BJ (cell line): ENCODE results near the gene ADAMTS3. TPM values are rescaled to one million over a fixed set of nuclear protein-coding genes. Genes with fewer than 3 reads are reported as not detected.

Experiments used
- CTCF ChIA-PET: fragments of 350-600 bp; formaldehyde crosslinking; extraction: SDS; loops from one replicate; lab custom pipeline; 2021; ENCODE audit warnings: antibody characterized with exemption, inconsistent platforms; lab: Yijun Ruan, JAX
- POLR2A ChIA-PET: fragments of 300-600 bp; sonication (Branson Sonifier 250); formaldehyde crosslinking; extraction: SDS; loops from one replicate; lab custom pipeline; 2021; ENCODE audit warnings: antibody characterized with exemption; lab: Charles Lee
- DNase-seq: peaks from one replicate; pipeline ENCODE4 v3.0.0-alpha.2; 2011; ENCODE audit warnings: low read depth
- H3K27me3 ChIP-seq: 2 replicates; pipeline ENCODE4 v1.6.0; 2011; ENCODE audit warnings: low read length; ENCODE audit not compliant: control insufficient read depth, insufficient read depth
- H3K36me3 ChIP-seq: 2 replicates; pipeline ENCODE4 v1.5.1; 2011; ENCODE audit warnings: low read length; ENCODE audit not compliant: control insufficient read depth, insufficient read depth
- H3K4me3 ChIP-seq: 2 replicates; pipeline ENCODE4 v1.5.1; 2011; ENCODE audit warnings: low read depth, mild to moderate bottlenecking, control low read depth, low read length
- polyA plus RNA-seq: library from polyadenylated mRNA; depleted of rRNA; stranded (reverse); fragments of >200 nt; gene quantifications from 2 replicates; pipeline ENCODE4 v1.2.3, GENCODE V29; 2011
- TF ChIP-seq, protein P1 (sequence below): IDR thresholded peaks from 2 replicates; pipeline ENCODE4 v1.5.1; 2011; ENCODE audit warnings: low read depth, mild to moderate bottlenecking, control low read depth, inconsistent platforms, low read length, moderate library complexity; ENCODE audit not compliant: insufficient read depth

Gene ADAMTS3
- polyA plus RNA-seq, 1 experiment: 0.70 TPM

GRCh38 chr4:72305080-72305479 lies 263.9 kb downstream of the ADAMTS3 start:
- H3K27me3 ChIP-seq: no peaks in the 10 kb centered on the region
- ChIA-PET POLR2A (no interaction called here), CTCF (interaction anchor here (0.5 to 1.3 kb wide), 3 partner anchors 9 to 114 kb away, joined by 3 to 8 read pairs (median 3); no protein-coding TSS in a partner anchor)
- TF ChIP-seq, protein P1, sequence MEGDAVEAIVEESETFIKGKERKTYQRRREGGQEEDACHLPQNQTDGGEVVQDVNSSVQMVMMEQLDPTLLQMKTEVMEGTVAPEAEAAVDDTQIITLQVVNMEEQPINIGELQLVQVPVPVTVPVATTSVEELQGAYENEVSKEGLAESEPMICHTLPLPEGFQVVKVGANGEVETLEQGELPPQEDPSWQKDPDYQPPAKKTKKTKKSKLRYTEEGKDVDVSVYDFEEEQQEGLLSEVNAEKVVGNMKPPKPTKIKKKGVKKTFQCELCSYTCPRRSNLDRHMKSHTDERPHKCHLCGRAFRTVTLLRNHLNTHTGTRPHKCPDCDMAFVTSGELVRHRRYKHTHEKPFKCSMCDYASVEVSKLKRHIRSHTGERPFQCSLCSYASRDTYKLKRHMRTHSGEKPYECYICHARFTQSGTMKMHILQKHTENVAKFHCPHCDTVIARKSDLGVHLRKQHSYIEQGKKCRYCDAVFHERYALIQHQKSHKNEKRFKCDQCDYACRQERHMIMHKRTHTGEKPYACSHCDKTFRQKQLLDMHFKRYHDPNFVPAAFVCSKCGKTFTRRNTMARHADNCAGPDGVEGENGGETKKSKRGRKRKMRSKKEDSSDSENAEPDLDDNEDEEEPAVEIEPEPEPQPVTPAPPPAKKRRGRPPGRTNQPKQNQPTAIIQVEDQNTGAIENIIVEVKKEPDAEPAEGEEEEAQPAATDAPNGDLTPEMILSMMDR: no peak
- no peaks in the 10 kb centered on the region for H3K36me3 ChIP-seq
- no peak for DNase-seq
- no peak overlapping the region for H3K4me3 ChIP-seq

DNA sequence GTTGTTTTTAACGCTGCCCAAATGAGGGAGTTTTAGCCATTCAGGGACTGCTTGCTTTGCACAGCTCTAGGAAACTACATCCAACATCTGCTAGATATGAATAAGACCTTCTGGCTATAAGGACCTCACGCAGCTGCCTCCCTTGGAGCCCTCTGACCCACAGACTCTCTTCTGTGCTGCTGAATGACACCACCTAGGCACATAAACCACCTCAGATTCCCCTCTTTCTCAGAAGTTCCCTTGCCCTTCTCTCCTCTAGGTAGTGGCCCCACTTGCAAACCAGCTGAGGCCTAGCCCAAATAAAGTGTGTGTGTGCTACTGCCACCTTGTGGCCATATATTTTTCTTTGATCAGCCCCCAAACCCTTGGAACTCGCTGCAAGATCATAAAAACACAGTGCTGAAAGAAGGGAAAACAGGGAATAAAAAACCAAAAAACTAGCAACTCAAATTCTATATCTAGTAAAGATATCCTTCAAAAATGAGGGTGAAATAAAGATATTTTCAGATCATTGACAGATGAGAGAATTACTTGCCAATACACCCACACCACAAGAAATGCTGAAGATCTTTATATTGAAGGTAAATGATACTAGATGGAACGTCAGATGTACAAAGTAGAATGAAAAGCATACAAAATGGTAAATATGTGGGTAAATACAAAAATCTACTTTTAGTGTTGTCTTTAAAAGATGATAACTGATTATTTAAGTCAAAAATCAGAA lies 265.9 kb downstream of the ADAMTS3 start:
- Histone ChIP-seq H3K4me3 (no peak overlapping the region), H3K27me3 (no peaks in the 10 kb centered on the region), H3K36me3 (no peaks in the 10 kb centered on the region)
- TF ChIP-seq, protein P1: peak; percentile 67
- ChIA-PET POLR2A (no interaction called here), CTCF (interaction anchor here (0.6 to 3.5 kb wide), 18 partner anchors 9 to 561 kb away, joined by 3 to 18 read pairs (median 4); no protein-coding TSS in a partner anchor)
- no peak for DNase-seq

GRCh38 chr4:72301759-72302158 lies 267.3 kb downstream of the ADAMTS3 start:
- H3K4me3 ChIP-seq: no peak overlapping the region
- TF ChIP-seq, protein P1: no peak
- no peaks in the 10 kb centered on the region for H3K36me3 ChIP-seq
- ChIA-PET POLR2A (no interaction called here), CTCF (interaction anchor here (0.7 to 3.5 kb wide), 11 partner anchors 17 to 1007 kb away, joined by 3 to 18 read pairs (median 5); no protein-coding TSS in a partner anchor)
- no peak for DNase-seq
- no peaks in the 10 kb centered on the region for H3K27me3 ChIP-seq

DNA sequence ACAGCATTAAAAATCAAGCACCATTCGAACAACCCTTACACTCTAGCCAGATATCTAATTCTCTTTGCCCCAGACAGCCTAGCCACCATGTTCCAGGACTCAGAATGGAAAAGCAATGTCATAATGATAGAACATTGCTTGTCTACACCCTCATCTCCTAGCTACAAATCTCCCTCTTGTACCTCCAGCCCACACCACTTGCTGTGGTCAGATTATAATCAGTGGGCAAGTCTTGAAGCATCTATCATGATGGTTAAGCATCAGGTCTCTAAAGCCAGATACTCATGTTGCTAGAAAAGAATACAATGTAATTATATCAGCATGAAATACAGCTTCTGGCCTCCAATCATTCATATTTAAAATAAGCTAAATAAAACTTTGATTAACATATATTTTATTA lies 268.9 kb downstream of the ADAMTS3 start:
- Histone ChIP-seq H3K4me3 (no peak overlapping the region), H3K27me3 (no peaks in the 10 kb centered on the region), H3K36me3 (no peaks in the 10 kb centered on the region)
- TF ChIP-seq, protein P1: no peak
- ChIA-PET CTCF (interaction anchor here (0.5 to 1.5 kb wide), 3 partner anchors 13 to 586 kb away, joined by 3 to 4 read pairs (median 4); no protein-coding TSS in a partner anchor), POLR2A (no interaction called here)
- no peak for DNase-seq

- ChIA-PET POLR2A (no interaction called here), CTCF (interaction anchor here (0.6 to 1.8 kb wide), 19 partner anchors 9 to 725 kb away, joined by 3 to 13 read pairs (median 5); no protein-coding TSS in a partner anchor)
- no peak overlapping the region for H3K4me3 ChIP-seq
- no peaks in the 10 kb centered on the region for H3K36me3 ChIP-seq
- TF ChIP-seq, protein P1: peak; percentile 67
- H3K27me3 ChIP-seq: no peaks in the 10 kb centered on the region
- no peak for DNase-seq
These were observed 273.0 kb downstream of the ADAMTS3 start for GRCh38 chr4:72295966-72296557.
